HUES64 (cell line): ENCODE measurements around the gene PACRG.

Experiments used
- H3K27ac ChIP-seq: 2 replicates; pipeline ENCODE4 v1.7.0; 2013; ENCODE audit warnings: low read depth, low read length, inconsistent platforms
- H3K27me3 ChIP-seq: 2 replicates; pipeline ENCODE4 v1.6.1; 2013; ENCODE audit warnings: mild to moderate bottlenecking, low read length; ENCODE audit not compliant: insufficient read depth
- H3K36me3 ChIP-seq: 2 replicates; pipeline ENCODE4 v1.6.1; 2013; ENCODE audit warnings: mild to moderate bottlenecking, low read length; ENCODE audit not compliant: insufficient read depth
- H3K4me1 ChIP-seq: 2 replicates; pipeline ENCODE4 v1.6.1; 2013; ENCODE audit warnings: mild to moderate bottlenecking, low read length, moderate library complexity; ENCODE audit not compliant: insufficient read depth
- H3K4me3 ChIP-seq: 2 replicates; pipeline ENCODE4 v1.5.1; 2013; ENCODE audit warnings: mild to moderate bottlenecking, low read length, moderate library complexity
- H3K9ac ChIP-seq: 2 replicates; pipeline ENCODE4 v1.6.1; 2013; ENCODE audit warnings: mild to moderate bottlenecking, low read depth, low read length
- H3K9me3 ChIP-seq: 2 replicates; pipeline ENCODE4 v1.6.1; 2013; ENCODE audit warnings: low read depth, low read length; ENCODE audit not compliant: insufficient read depth
- WGBS: fragments of 150-250, 120-280 bp; methylation state at CpG from one replicate; pipeline ENCODE4 v1.1.7; 2013; ENCODE audit warnings: missing lambda C conversion rate; 5-methylcytosine and 5-hydroxymethylcytosine counted together

The PACRG gene

GRCh38 chr6:163136681-163137397 is 409.1 kb downstream of the PACRG start:
- Histone ChIP-seq H3K4me1 (no peaks in the 10 kb centered on the region), H3K9me3 (no peaks in the 10 kb centered on the region; the same call in 1 of the 2 replicates), H3K9ac (no peak overlapping the region), H3K36me3 (no peaks in the 10 kb centered on the region), H3K27ac (no peak overlapping the region), H3K4me3 (no peak overlapping the region), H3K27me3 (no peaks in the 10 kb centered on the region)
- WGBS = 93% methylated on average over 10 of the region's 10 CpGs

GRCh38 chr6:163137398-163137881 is 409.7 kb downstream of the PACRG start:
- no peaks in the 10 kb centered on the region for H3K27me3 ChIP-seq
- H3K4me1 ChIP-seq = no peaks in the 10 kb centered on the region
- no peaks in the 10 kb centered on the region; the same call in 1 of the 2 replicates for H3K9me3 ChIP-seq
- H3K27ac ChIP-seq = no peak overlapping the region
- H3K4me3 ChIP-seq = no peak overlapping the region
- WGBS = 95% methylated on average over 21 of the region's 21 CpGs
- H3K9ac ChIP-seq = no peak overlapping the region
- H3K36me3 ChIP-seq = no peaks in the 10 kb centered on the region

- 93% methylated on average over 4 of the region's 4 CpGs for WGBS
- Histone ChIP-seq H3K9me3 (no peaks in the 10 kb centered on the region), H3K27me3 (no peaks in the 10 kb centered on the region), H3K9ac (no peak overlapping the region), H3K4me3 (no peak overlapping the region), H3K4me1 (peaks cover 3% of the 10 kb centered on the region), H3K36me3 (no peaks in the 10 kb centered on the region), H3K27ac (no peak overlapping the region)
Observed at GRCh38 chr6:163146036-163146435, 418.3 kb downstream of the PACRG start.

GRCh38 chr6:163147994-163148393 is 420.2 kb downstream of the PACRG start:
- Histone ChIP-seq H3K9me3 (no peaks in the 10 kb centered on the region), H3K36me3 (no peaks in the 10 kb centered on the region), H3K27me3 (no peaks in the 10 kb centered on the region), H3K27ac (no peak overlapping the region), H3K4me3 (no peak overlapping the region), H3K4me1 (peaks cover 7% of the 10 kb centered on the region), H3K9ac (no peak overlapping the region)
- 85% methylated on average over 4 of the region's 4 CpGs for WGBS

- H3K4me3 ChIP-seq = no peak overlapping the region
- WGBS = 92% methylated on average over 22 of the region's 24 CpGs
- H3K27me3 ChIP-seq = no peaks in the 10 kb centered on the region
- H3K9me3 ChIP-seq = no peaks in the 10 kb centered on the region
- no peak overlapping the region for H3K27ac ChIP-seq
- no peaks in the 10 kb centered on the region for H3K36me3 ChIP-seq
- no peak overlapping the region for H3K9ac ChIP-seq
- H3K4me1 ChIP-seq = peaks cover 7% of the 10 kb centered on the region
Observed at GRCh38 chr6:163148451-163149278, 420.9 kb downstream of the PACRG start.

GRCh38 chr6:163149279-163149848 is 421.6 kb downstream of the PACRG start:
- 97% methylated on average over 35 of the region's 35 CpGs for WGBS

GRCh38 chr6:163151212-163151611 is 423.4 kb downstream of the PACRG start:
- no peak overlapping the region for H3K9ac ChIP-seq
- no peaks in the 10 kb centered on the region for H3K27me3 ChIP-seq
- no peak overlapping the region for H3K27ac ChIP-seq
- no peaks in the 10 kb centered on the region for H3K36me3 ChIP-seq
- WGBS = 78% methylated on average over 6 of the region's 6 CpGs
- H3K9me3 ChIP-seq = no peaks in the 10 kb centered on the region
- H3K4me1 ChIP-seq = peaks cover 7% of the 10 kb centered on the region
- H3K4me3 ChIP-seq = no peak overlapping the region

More at GRCh38 chr6:163149279-163149848, 421.6 kb downstream of the PACRG start:
- Histone ChIP-seq H3K9me3 (no peaks in the 10 kb centered on the region), H3K9ac (no peak overlapping the region), H3K27ac (no peak overlapping the region), H3K4me1 (peaks cover 7% of the 10 kb centered on the region), H3K4me3 (no peak overlapping the region), H3K36me3 (no peaks in the 10 kb centered on the region), H3K27me3 (no peaks in the 10 kb centered on the region)

GRCh38 chr6:163152701-163153100 is 424.9 kb downstream of the PACRG start:
- H3K9me3 ChIP-seq = no peaks in the 10 kb centered on the region
- H3K36me3 ChIP-seq = no peaks in the 10 kb centered on the region
- no peaks in the 10 kb centered on the region for H3K27me3 ChIP-seq
- peaks cover 7% of the 10 kb centered on the region for H3K4me1 ChIP-seq
- no peak overlapping the region for H3K4me3 ChIP-seq
- WGBS = 91% methylated on average over 5 of the region's 6 CpGs
- H3K27ac ChIP-seq = no peak overlapping the region
- no peak overlapping the region for H3K9ac ChIP-seq

- no CpG with 5 or more reads among the region's 1 CpG for WGBS
- Histone ChIP-seq H3K36me3 (no peaks in the 10 kb centered on the region), H3K27me3 (no peaks in the 10 kb centered on the region), H3K9ac (no peak overlapping the region), H3K4me1 (no peaks in the 10 kb centered on the region), H3K9me3 (no peaks in the 10 kb centered on the region), H3K27ac (no peak overlapping the region), H3K4me3 (no peak overlapping the region)
Observed at GRCh38 chr6:163159110-163159509, 431.3 kb downstream of the PACRG start.

- no peaks in the 10 kb centered on the region for H3K9me3 ChIP-seq
- no peak overlapping the region for H3K27ac ChIP-seq
- no peaks in the 10 kb centered on the region for H3K36me3 ChIP-seq
- WGBS = 96% methylated on average over 10 of the region's 10 CpGs
- H3K4me1 ChIP-seq = no peaks in the 10 kb centered on the region
- no peaks in the 10 kb centered on the region for H3K27me3 ChIP-seq
- no peak overlapping the region for H3K9ac ChIP-seq
- no peak overlapping the region for H3K4me3 ChIP-seq
Observed at GRCh38 chr6:163159689-163160088, 431.9 kb downstream of the PACRG start.
